ENCODE measurements around the gene SNX22. TPM values are rescaled to one million over a fixed set of nuclear protein-coding genes. Genes with fewer than 3 reads are reported as not detected.

Gene SNX22
- total and polyA plus RNA-seq, 7 donors, result under 0.01 to 8.4 (median 0.83) TPM; not detected in 2

- no peaks in the 10 kb centered on the region for H3K9me3 ChIP-seq
- H3K36me3 ChIP-seq, result peaks cover 29 to 48% (median 44%) of the 10 kb centered on the region in 4 donors
- intact Hi-C loops (cut with DNase I), result loop anchor here (2.0 kb wide), 2 partner anchors 67 to 195 kb away; partner anchors contain the start of genes CSNK1G1 and SNX1
- no peak for DNase-seq
- 35 to 57% methylated on average over 12 of the region's 12 CpGs for WGBS, 2 donors
- H3K27ac ChIP-seq, result peak overlapping the region; percentile 83 to 94 (median 88)
- H3K27me3 ChIP-seq, result no peaks in the 10 kb centered on the region
- H3K4me1 ChIP-seq, result peaks cover 0 to 51% (median 36%) of the 10 kb centered on the region in 4 donors
- no peak for TF ChIP-seq POLR2AphosphoS5 (IDR thresholded peaks at IDR 0.05)
- TF ChIP-seq CTCF (IDR thresholded peaks at IDR 0.05), result no peak
- no peak for TF ChIP-seq EP300 (IDR thresholded peaks at IDR 0.05)
- no peak for TF ChIP-seq POLR2A (IDR thresholded peaks at IDR 0.05)
- H3K4me3 ChIP-seq, result peak overlapping the region; percentile 78 to 95 (median 80)
Observed at GRCh38 chr15:64161688-64162477, 10.4 kb downstream of the SNX22 start.

- H3K4me1 ChIP-seq, result peaks cover 0 to 51% (median 36%) of the 10 kb centered on the region in 4 donors
- intact Hi-C loops (cut with DNase I), result loop anchor here (2.0 kb wide), 2 partner anchors 68 to 194 kb away; partner anchors contain the start of genes CSNK1G1 and SNX1
- DNase-seq, result no peak
- no peaks in the 10 kb centered on the region for H3K9me3 ChIP-seq
- H3K36me3 ChIP-seq, result peaks cover 27 to 42% (median 39%) of the 10 kb centered on the region in 4 donors
- H3K27ac ChIP-seq, result peak overlapping the region; percentile 83 to 94 (median 88)
- H3K27me3 ChIP-seq, result no peaks in the 10 kb centered on the region
- no peak for TF ChIP-seq POLR2A (IDR thresholded peaks at IDR 0.05)
- no peak for TF ChIP-seq EP300 (IDR thresholded peaks at IDR 0.05)
- TF ChIP-seq CTCF (IDR thresholded peaks at IDR 0.05), result no peak
- TF ChIP-seq POLR2AphosphoS5 (IDR thresholded peaks at IDR 0.05), result no peak
- 0 to 1% methylated on average over 21 of the region's 21 CpGs for WGBS, 2 donors
- H3K4me3 ChIP-seq, result peak overlapping the region; percentile 78 to 95 (median 80)
Observed at GRCh38 chr15:64162478-64162868, 10.9 kb downstream of the SNX22 start.

- intact Hi-C loops (cut with DNase I), result loop anchor here (1.0 to 2.0 kb wide), 3 partner anchors 68 to 224 kb away; partner anchors contain the start of genes CSNK1G1, SNX1 and TRIP4
- no peaks in the 10 kb centered on the region for H3K9me3 ChIP-seq
- DNase-seq, result peak; percentile 99
- peaks cover 21 to 37% (median 33%) of the 10 kb centered on the region in 4 donors for H3K36me3 ChIP-seq
- 0 to 1% methylated on average over 69 of the region's 69 CpGs for WGBS, 2 donors
- peaks cover 0 to 51% (median 36%) of the 10 kb centered on the region in 4 donors for H3K4me1 ChIP-seq
- no peaks in the 10 kb centered on the region for H3K27me3 ChIP-seq
- peak within 1 kb of the TSS; percentile 83 to 94 (median 88) for H3K27ac ChIP-seq
- peak within 1 kb of the TSS; percentile 78 to 95 (median 80) for H3K4me3 ChIP-seq
- TF ChIP-seq POLR2A (IDR thresholded peaks at IDR 0.05), result peak; percentile 54 to 67
- peak; percentile 70 to 92 (median 84) for TF ChIP-seq POLR2AphosphoS5 (IDR thresholded peaks at IDR 0.05)
- TF ChIP-seq EP300 (IDR thresholded peaks at IDR 0.05), result peak in 1 of 4 donors; percentile 22
- peak in 1 of 4 experiments; percentile 13 for TF ChIP-seq CTCF (IDR thresholded peaks at IDR 0.05)
Observed at GRCh38 chr15:64162869-64163658, 11.5 kb downstream of the SNX22 start, which contains the start of gene PPIB. PPIB (minus strand) TSS chr15:64163022; CDS start chr15:64162986, 36 bp downstream.

- intact Hi-C loops (cut with DNase I), result loop anchor here (1.0 to 2.0 kb wide), 3 partner anchors 69 to 223 kb away; partner anchors contain the start of genes CSNK1G1, SNX1 and TRIP4
- H3K27ac ChIP-seq, result peak overlapping the region; percentile 83 to 94 (median 88)
- WGBS, 2 donors, result 43 to 66% methylated on average over 14 of the region's 14 CpGs
- no peaks in the 10 kb centered on the region for H3K9me3 ChIP-seq
- no peak for TF ChIP-seq POLR2A (IDR thresholded peaks at IDR 0.05)
- no peak for TF ChIP-seq EP300 (IDR thresholded peaks at IDR 0.05)
- TF ChIP-seq POLR2AphosphoS5 (IDR thresholded peaks at IDR 0.05), result no peak
- TF ChIP-seq CTCF (IDR thresholded peaks at IDR 0.05), result no peak
- no peaks in the 10 kb centered on the region for H3K27me3 ChIP-seq
- H3K36me3 ChIP-seq, result peaks cover 14 to 29% (median 26%) of the 10 kb centered on the region in 4 donors
- peaks cover 0 to 44% (median 33%) of the 10 kb centered on the region in 4 donors for H3K4me1 ChIP-seq
- peak overlapping the region; percentile 4 to 95 (median 78) for H3K4me3 ChIP-seq
- DNase-seq, result no peak
Observed at GRCh38 chr15:64163659-64164362, 12.3 kb downstream of the SNX22 start.
